Stimulated activated CD8-positive, alpha-beta memory T cell treated with anti-CD3 and anti-CD28 coated beads, Interleukin-7, amount 100 ng/mL, for 48 hours (primary cell): ENCODE data around the gene PLXNA1.

Source experiments
- DNase-seq, 2 donors: peaks; one replicate each; pipeline ENCODE4 v3.0.0-alpha.2; 2020; ENCODE audit warnings: low read depth in 1 of 2; ENCODE audit errors: extremely low read depth in 1 of 2

PLXNA1 gene

DNA sequence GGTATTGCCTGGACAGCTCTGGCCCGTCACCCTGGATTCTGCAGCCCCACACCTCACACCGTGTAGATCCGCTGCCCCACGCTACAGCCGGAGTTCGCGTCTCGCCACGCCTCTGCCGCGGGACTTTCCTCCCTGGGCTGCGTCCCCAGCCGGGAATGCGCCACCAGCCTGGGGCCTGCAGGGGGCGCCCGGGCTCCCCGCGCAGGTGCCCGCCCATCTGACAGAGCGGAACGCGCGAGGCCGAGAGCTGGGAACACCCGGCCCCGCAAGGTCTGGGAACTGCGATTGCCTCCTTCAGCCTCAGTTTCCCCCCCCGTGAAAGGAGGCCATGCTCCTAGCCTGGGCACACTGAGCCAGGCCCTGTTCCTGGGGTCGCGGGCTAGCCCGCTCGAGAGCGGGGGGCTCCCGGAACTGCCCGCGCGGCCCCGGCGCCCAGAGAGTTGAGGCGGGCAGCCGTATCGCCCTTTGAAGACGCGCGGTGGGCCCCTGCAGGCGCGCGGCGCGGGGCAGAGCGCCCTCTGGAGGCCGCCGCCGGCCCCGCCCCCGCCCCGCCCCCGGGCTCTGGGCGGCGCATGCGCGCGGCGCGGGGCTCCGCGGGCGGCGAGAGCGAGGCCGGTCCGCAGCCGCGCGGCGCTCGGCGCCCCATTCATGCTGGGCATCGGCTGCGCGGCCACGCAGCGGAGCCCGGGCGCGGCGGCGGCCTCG, at the start of gene PLXNA1:
TSS of gene PLXNA1 (plus strand) at position 645 of the 705 bp plus-strand sequence. CDS start 5,479 bp downstream, outside the sequence.
- DNase-seq: peak; percentile 59 to 71

DNA sequence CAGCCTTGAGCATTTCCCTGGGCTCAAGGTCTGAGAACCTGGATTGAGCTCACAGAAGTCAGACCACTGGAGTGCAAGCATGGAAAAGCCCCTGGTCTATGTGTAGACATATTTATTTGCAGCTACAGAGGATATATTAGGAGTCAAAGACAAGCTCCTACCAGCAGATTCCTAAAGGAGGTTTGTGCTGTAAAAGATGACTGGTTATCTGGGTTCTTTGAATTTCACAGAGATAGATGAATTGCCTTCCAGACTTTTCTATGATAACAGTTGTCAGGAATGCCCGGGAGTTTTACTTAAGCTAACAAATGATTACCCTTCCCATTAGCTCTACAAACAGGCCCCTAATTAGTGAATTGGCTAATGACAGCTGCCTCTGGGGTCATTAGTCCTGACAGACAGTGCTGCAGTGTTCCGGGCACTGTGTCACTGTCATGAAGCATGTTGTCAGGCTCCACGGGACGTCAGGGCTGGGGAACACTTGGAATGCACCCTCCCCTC, 48.8 kb upstream of the PLXNA1 start:
- no peak for DNase-seq

DNA sequence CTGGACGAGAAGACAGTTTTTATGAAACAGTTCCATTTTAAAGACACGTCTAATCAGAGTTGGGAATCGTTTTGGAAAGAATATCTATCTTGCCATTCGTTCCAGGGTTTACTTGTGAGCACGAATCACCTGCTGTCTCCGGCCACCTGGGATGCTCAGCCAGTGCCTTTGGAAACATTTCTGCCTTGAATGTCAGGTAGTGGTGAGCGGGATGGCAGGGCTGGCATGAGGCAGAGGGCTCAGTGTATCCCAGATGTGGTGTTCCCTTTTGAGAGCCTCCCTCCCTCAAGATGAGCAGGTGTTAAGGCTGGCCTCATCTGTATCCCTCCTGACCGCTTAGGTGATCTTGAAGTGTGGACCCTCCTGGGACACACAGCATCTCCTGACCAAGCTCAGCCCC, 47.9 kb upstream of the PLXNA1 start:
- no peak for DNase-seq

GRCh38 chr3:126935756-126936509, 47.0 kb upstream of the PLXNA1 start:
- no peak for DNase-seq

DNA sequence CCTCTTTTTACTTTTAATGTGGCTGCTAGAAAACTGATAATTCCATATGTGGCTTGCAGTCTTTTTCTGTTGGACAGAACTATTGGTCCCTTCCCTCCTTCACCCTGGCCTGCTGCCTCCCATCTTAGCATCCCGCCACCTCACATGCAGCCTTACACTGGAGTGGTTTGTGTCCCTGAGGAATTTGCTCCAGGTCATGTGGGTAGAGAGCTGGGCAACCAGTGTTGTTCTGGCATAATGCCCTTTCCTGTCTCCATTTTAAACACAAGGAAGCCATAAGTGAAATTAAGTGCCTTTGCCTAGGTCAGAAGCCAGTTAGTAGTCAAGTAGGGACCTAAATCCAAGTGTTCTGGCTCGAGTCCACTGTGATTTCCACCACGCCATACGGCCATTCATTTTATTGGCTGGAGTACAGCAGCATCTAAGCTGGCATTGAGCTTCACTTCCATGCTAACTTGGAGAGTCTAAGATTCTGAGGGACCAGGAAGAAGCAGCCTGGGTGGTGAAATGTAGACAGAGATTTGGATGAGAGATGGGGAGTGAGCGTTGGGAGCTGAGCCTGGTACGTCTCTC, 46.0 kb upstream of the PLXNA1 start:
- DNase-seq: no peak

- no peak for DNase-seq
Measured at GRCh38 chr3:126937533-126937932, 45.4 kb upstream of the PLXNA1 start.

DNA sequence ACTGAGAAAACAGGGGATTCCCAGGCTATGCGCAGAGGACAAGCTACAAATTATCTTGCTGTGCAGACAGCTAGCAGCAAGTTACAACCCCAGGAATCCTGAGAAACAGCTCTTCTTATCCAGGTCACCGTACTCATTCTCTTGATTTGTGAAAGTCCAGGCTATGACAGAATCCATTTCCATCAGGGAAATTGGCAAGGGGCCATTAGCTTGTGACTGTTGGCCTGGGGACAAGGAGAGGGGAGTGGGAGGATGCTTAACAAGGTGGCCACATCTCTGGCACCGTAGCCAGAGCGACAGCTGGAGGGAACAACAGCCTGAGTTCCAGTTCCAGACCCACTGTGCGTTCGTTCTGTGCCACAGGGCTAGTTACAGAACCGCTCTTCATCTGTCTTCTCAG, 44.9 kb upstream of the PLXNA1 start:
- DNase-seq: no peak

GRCh38 chr3:126938520-126939337, 44.2 kb upstream of the PLXNA1 start:
- DNase-seq: no peak

DNA sequence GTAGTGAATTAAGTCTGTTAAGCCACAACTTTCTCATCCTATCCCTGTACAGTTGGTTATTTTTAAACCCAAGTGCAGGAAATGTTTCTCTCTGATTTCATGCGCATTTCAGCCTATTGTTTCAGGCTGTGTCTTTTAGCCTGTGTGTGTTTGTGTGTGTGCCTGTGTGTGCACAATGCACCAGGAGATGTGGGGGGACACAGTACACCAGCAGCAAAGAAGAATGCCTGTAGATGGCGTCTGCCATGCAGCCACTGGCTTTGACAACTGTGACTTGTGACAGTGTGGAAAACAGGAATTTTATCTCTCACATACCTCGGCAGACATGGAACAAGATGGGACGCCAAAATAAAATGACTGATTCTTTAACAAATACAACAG, 43.6 kb upstream of the PLXNA1 start:
- DNase-seq: no peak

GRCh38 chr3:126939733-126940132, 43.2 kb upstream of the PLXNA1 start:
- no peak for DNase-seq

- DNase-seq: no peak
Measured at GRCh38 chr3:126941721-126942270, 41.1 kb upstream of the PLXNA1 start.

DNA sequence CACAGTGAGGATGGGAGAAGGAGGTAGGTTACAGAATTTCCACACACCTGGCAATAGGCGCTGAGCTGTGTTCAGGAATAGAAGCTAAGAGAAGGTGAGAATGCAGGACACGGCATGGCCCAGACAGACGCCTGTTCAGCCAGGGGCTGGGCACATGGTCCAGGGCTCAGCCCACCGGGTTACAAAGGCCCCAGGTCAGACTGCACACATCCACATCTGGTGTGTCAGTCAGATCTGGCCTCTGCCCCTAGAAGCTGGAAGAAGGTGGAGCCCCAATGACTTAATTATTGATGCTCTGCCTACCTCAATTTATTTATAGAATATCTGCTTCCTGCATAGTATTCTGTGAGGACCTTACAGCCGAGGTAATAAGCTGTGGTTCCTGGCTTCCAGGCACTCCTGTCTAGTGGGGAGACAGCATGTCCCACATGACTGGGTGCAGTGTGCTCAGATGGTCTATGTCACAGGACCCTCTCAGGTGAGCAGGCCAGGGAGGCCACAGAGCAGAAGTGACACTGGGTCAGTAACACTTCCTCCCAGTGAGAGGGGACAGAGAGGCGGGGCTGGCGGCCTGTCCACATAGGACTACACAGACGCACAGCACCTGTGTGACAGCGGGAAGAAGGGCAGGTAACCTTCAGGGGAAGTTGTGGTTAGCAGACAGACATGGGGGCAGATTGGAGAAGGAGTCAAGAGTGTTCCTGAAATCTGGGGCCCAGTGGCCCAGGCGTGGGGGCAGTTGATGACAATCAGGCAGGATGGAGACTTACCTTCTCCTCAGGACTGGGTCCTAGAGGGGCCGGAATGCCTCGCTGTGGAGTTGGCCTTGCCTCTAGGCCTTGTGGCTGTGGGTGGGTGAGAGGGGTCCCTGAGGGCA, 38.6 kb upstream of the PLXNA1 start:
- DNase-seq: no peak

DNA sequence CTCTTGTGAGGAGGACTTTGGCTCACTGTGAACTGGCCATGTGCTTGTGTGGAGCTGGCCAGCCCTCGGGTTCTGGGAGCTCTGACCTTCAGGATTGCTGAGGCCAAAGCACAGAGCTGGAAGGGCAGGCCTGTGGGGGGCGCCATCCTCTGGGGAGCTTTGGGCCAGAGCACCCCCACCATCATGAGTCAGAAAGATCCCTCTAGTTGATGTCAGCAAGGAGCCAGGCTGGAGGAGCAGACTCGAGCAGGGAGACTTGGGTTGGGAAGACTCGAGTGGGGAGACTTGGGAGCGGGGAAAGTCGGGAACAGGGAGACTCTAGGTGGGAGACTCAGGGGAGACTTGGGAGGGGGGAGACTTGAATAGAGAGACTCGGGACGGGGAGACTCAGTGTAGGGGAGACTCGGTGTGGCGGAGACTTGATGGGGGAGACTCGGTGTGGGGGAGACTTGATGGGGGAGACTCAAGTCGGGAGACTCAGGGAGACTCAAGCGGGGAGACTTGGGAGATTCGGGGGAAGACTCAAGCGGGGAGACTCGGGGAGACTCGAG, 37.7 kb upstream of the PLXNA1 start:
- DNase-seq: no peak

GRCh38 chr3:126945891-126946290, 37.0 kb upstream of the PLXNA1 start:
- no peak for DNase-seq

- DNase-seq: no peak
Measured at GRCh38 chr3:126946405-126946804, 36.5 kb upstream of the PLXNA1 start.

DNA sequence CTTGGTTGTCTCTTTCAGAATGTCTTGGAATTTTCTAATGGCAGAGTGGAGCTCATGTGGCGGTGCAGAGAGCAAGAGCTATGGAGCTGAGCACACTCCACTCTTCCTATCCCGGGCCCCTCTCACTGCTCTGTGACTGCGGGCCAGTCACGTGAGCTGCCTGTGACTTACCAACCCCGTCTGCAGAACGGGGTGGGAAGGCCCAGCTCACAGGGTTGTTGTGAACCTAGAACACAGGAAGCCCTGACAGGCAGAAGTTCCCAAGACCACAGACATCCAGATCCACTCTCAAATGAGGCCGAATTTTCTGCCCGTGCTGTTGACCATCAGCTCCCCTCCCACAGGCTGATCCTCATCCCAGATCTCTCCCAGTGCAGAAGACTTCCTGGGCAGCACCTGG, 35.5 kb upstream of the PLXNA1 start:
- DNase-seq: no peak

DNA sequence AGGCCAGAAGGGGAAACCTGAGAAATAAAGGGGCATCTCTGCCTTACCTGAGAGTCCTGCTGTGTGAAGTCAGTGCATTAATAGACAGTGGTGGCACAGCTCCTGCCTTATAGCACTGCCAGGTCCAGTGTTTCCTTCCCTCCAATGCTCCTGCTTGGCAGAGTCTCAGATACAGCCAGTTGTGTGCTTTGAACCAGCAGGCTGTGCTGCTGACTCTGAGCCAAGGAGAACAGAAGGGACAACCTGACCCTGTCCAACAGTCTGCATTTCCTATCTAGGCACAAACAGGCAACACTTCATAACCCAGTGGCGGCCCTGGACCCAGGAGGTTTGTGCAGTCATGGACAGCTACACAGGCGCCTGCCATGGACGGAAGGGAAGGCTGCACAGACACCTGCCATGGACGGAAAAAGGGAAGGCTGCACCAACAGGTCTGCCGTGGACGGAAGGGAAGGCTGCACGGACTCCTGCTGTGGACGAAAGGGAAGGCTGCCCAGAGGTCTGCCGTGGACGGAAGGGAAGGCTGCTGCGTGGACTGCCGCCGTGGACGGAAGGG, 33.9 kb upstream of the PLXNA1 start:
- DNase-seq: no peak

DNA sequence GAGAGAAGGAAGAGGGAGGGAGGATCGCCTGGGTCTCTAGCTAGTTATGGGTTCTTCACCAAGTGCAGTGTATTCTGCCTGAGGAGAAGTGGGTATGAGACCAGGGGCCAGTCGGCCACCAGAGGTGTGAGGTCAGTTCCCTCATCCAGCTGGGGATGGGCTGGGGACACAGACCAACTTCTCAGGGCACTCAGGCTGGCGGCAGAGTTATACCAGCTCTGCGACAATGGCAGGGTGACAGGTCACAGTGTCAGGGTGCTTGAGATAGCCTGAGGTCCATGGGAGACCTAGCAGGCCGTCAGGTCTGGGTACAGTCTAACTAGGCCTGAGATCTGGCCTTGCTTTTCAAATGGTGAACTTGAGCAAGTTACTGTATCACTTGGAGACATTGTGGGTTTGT, 31.4 kb upstream of the PLXNA1 start:
- DNase-seq: no peak

DNA sequence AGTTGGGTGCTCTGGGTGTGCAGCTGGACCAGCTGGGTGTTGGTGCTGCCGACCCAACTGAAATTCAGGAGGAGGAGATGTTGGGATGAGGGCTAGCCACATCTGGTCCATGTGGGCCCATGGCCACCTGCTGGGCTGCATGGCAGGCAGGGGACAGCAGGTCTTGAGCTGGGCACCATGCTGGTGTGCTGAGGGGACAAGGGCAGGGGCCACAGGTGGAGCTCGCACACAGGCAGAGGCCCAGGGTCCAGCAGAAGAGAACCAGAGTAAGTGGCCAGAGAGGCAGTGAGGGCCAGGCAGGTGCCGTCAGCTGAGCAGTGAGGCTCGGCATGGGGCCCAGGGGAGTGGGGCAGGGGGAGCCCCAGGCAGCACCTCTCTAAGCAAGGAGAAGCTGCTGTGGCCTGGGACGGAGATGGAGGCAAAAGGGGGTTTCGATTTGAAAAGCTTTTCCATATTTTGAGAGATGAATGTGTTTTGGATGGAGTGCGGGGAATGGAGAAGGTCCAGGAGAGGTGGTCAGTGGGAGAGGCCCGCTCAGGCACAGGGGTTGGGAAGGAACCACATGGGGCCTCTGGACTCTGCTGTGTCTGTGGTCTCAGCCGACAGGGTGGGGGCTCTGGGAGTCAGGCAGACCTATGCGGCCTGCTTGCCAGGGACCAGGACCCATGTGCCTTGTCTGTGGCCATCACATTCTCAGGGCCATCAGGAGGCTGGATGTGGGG, 30.5 kb upstream of the PLXNA1 start:
- no peak for DNase-seq
